HG02642 (cell line): Measurements from ENCODE around the gene ENTPD8.

Source experiments
- ATAC-seq: cut with Tn5 transposase; IDR thresholded peaks from one replicate; pipeline ENCODE4 v1.9.1; 2021; ENCODE audit warnings: mild to moderate bottlenecking; ENCODE audit not compliant: unreplicated experiment, poor library complexity

The ENTPD8 gene

DNA sequence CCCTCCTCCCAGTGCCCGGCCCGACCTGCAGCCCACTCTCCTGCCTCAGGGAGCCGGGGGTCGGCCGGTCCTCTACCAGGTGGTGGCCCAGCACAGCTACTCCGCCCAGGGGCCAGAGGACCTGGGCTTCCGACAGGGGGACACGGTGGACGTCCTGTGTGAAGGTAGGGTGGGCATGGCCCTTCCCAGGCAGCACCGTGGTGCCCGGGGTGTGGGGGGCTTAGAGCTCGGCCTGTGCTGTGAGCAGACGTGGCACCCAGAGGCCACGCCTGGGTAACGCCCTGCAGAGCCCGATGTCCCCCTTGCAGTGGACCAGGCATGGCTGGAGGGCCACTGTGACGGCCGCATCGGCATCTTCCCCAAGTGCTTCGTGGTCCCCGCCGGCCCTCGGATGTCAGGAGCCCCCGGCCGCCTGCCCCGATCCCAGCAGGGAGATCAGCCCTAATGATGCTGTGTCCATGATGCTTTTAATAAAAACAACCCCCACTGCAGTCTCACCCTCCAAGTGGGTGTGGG is 7.2 kb downstream of the ENTPD8 start:
- no peak for ATAC-seq

DNA sequence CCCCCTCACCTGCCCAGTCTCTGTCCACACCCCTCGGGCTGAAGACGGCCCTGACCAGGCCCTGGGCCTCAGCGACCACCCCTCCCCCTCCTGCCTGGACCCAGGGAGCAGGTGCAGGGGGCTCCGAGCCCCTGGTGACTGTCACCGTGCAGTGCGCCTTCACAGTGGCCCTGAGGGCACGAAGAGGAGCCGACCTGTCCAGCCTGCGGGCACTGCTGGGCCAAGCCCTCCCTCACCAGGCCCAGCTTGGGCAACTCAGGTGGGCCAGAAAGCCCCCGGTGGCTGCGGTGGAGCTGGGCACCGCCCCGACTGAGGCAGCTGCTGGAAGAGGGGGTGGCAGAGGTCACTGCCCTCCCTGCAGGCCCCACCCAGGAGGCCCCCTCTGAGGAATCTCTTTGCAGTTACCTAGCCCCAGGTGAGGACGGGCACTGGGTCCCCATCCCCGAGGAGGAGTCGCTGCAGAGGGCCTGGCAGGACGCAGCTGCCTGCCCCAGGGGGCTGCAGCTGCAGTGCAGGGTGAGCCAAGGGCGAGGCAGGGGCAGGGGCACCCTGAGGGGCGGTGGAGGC is 7.7 kb downstream of the ENTPD8 start:
- ATAC-seq = no peak

DNA sequence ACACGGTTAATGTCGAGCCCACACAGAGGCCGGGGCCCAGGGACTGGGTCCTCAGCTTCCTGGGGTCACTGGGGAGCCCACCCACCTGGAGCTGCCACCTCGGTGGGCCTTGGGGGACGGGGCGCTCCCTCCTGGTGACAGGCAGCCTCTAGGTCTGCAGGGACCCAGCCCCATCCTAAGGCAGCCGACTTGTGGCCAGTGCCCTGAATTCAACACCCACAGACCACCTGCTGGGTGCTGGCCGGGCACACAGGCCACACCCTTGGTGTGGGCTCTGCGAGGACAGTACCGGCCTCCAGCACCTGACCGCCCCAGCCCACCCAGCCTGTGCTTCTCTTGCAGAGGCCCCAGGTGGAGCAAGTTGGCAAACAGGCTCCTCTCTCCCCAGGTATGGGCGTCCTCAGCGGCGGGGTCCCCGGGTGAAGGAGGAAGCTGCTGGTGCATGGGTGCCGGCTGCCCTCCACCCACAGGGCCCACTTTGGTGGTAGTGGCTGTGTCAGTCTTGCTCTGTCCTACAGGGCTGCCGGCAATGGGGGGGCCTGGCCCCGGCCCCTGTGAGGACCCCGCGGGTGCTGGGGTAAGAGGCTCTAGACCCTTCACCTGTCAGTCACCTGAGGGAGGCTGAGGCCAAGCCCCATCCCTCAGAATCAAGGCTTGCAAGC is 8.3 kb downstream of the ENTPD8 start:
- ATAC-seq = no peak

DNA sequence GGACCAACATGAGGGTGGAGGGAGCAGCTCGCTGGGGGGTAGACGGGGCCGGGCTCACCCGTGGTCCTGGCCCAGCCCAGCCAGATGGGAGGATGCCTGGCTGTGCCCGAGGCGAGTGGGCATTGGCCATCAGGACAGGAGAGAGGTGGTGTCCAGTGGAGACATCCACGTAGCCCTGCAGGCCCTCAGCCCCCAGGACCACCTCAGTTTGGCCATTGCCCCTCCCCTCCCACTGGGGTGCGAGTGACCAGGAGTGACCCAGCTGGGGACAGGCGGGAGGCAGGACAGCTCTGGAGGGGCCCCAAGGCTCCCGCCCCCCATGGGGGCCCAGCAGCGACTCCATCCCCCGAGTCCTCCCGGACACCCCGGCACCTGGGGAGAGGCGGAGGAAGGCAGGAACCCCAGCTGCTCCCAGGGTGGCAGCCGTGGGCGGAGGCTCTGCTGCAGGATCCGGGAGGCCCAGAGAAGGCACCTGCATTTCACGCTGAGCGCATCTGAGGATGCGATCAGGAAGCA is 9.7 kb downstream of the ENTPD8 start:
- no peak for ATAC-seq

DNA sequence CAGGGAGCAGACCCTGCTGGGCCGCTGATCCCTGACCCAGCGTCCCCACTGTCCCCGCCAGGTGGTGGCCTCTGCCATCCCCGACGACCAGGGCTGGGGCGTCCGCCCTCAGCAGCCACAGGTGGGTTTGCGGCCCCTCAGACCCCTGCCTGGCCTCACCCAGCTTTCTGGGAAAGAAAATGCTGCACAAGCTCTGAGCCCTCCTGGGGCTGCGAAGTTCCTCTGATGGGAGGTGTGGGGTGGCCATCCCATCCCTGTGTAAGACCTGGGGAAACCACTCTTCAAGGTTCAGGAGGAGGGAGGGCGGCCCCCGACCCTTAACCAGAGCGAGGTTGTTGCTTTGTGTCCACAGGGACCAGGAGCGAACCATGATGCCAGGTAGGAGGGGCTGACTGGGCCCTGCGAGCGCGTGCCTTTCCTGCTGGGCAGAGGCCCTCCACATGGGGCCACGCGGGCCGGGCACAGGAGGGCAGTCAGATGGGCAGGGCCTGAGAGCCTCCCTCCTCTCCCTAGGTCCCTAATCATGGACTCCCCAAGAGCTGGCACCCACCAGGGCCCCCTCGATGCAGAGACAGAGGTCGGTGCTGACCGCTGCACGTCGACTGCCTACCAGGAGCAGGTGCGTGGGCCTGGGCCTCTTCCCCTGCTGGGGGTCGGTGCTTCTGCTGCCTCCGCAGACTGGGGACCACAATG is 10.3 kb downstream of the ENTPD8 start:
- ATAC-seq = no peak

DNA sequence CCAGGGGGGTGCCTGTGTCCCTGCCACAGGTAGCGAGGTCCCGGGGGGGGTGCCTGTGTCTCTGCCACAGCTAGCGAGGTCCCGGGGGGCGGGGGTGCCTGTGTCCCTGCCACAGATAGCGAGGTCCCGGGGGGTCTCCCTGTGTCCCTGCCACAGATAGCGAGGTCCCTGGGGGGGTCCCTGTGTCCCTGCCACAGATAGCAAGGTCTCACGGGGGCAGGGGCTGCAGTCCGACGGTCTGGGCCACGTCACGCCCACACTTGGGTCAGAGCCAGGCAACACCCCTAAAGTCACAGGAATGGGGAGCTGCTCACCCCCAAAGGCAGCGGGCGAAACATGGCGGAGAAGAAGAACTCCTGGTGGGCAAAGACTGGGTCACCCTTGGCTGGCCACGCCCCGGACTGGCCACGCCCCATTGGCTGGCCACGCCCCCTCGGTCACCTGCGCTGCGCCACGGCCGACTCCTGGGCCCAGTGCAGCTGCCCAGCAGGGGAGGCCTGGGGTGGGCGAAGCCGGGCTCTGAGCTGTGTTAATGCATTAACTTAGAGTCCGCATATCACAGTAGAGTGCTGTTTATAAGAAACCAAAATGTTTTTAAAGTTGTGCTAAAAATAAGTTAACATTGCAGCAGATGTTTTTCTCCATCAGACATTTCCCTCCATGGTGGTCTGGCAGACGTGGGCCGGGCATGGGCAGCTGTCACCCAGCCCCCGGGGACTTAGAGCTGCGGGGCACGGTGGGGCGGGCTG is 11.0 kb downstream of the ENTPD8 start:
- ATAC-seq = no peak

DNA sequence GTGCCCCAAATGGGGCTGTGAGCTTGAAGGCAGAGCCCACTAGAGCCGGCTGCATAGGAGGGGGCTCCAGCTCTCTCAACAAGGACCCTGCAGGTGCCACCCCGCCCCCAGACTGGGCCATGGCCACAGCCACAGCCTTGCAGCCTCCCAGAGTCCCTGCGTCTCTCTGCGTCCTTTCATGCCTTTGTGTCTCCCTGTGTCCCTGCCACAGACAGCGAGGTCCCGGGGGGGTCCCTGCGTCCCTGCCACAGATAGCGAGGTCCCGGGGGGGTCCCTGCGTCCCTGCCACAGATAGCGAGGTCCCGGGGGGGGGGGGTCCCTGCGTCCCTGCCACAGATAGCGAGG is 11.6 kb downstream of the ENTPD8 start:
- ATAC-seq = no peak

DNA sequence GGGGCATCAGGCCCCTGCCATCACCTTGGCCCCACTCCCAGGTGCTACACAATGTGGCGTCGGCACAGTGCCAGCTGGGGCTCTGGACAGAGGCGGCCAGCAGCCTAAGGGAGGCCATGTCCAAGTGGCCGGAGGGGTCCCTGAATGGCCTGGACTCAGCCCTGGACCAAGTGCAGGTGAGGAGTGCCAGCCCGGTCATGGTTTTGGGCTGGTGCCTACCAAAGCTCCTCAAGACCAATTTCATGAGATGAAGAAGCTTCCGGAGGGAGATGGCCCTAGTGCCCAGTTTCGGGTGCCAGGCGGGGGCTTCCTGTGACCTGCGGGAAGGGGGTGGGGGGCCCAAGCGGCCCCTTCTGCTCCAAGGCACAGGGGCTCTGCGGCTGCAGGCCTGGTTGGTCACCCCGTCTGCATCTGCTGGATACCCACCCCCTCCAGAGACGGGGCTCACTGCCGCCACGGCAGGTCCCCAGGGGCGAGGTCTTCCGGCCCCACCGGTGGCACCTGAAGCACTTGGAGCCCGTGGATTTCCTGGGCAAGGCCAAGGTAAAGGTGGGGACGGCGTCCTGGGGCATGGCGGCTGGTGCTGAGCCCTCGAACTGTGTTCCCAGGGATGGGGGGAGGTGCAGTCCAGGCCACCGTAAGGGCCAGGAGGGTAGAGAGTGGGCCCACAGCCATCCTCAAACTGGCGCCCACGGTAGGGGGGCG is 12.2 kb downstream of the ENTPD8 start:
- no peak for ATAC-seq

DNA sequence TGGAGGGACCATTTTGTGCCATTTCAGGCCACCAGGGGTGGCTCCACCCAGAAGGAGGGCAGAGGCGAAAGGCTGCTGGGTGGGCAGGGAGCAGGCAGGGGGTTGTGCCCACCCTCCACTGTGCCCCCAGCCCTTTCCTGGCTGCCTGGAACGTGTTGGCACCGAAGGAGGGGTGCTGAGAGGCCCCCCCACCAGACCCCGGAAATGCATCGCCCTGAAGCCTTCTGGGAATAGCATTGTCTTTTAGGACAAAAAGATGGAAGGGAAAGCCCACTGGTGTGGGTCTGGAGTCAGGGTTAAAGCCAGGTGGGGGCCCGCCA is 12.9 kb downstream of the ENTPD8 start:
- no peak for ATAC-seq

DNA sequence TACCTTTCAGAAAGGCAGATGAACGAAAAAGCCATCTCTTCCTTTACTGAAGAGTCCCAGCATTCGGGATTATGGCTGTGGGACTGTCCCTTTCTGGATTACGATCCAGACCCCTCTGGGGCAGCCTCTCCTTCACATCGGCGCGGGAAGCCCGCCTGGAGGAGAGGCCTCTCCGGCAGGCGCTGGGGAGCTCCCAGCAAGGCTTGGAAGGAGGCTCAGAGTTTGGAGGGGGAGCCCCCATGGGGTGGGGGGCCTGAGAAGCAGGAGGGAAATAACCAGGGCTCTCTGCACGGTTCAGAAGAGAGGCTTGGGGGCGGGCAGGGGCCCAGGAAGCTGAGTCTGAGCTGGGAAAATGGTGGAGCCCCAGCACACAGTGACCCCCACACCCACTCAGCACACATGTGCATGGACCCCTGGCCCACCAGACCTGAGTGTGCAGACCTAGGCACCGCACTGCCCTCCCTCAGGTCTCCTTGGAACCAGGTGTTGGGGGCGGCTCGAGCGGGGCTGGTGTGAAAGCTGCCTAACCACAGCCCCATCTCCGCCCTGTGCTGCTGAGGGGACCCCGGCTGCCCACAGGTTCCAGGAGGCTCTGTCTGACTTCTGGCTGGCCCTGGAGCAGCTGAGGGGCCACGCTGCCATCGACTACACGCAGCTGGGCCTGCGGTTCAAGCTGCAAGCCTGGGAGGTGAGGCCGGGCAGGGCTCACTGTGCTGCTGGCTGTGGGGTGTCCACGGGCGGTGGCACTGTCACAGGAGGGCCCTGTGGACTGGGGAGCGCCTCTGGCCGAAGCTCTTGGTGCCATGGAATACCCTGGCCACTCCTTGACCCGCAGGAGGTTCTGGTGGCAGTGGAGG is 13.5 kb downstream of the ENTPD8 start:
- ATAC-seq = no peak

DNA sequence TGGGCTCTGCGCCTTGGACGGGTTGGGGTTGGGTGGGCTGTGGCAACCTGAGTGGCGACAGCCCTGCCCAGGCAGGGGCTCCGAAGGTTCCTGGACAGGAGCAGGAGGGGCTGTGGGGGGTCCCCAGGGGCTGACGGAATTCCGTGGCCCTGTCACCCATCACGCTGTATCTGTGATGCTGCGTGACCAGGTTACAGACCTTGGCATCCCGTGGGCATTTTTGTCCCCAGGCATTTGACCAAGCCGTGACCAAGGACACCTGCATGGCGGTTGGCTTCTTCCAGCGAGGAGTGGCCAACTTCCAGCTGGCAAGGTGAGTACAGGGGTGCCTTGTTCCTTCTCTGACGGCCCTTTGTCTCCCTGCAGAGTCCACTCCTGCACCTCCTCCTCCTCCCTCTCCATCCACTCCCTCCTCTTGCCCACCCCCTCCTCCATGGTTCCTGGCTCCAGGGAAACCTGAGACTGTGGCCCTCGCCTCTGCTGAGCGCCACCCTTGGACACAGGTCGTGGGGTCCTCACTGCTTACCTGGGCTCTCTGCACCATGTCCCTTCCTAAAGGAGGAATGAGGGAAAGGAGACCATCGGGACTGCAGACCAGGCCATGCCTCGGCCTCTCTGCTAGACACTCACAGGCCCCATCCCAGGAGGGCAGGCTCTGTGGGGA is 15.0 kb downstream of the ENTPD8 start:
- ATAC-seq = no peak

DNA sequence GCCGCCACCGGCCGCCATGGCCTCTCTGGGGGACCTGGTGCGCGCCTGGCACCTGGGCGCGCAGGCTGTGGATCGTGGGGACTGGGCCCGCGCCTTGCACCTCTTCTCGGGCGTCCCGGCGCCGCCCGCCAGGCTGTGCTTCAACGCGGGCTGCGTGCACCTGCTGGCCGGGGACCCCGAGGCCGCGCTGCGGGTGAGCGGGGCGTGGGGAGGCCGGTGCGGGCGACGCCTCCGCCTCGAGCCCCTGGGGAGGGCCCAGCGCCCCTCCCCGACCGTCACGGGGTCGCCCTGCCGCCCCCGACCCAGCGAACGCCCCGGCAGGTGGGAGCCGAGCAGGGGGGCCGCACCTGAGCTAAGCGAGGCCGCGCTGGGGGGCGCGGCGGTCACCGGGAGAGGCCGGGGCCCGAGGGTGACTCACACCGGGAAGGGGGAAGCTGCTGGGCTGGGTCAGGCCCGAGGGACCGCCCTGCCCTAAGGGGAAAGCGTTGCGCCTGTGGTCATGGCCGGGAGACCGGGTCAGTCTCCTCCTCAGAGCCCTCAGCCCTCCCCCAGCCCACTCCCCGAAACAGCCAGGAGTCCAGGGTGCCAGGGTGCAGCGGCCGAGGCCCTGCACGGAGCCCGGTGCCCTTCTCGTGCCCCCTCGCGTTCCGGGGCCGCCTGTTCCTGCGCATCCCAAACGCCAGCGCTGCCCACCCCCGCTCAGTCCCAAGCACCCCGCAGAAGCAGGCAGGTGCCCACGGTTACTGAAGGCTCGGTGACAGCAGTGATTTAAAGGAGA is 17.5 kb downstream of the ENTPD8 start:
- peak; percentile 31 for ATAC-seq

DNA sequence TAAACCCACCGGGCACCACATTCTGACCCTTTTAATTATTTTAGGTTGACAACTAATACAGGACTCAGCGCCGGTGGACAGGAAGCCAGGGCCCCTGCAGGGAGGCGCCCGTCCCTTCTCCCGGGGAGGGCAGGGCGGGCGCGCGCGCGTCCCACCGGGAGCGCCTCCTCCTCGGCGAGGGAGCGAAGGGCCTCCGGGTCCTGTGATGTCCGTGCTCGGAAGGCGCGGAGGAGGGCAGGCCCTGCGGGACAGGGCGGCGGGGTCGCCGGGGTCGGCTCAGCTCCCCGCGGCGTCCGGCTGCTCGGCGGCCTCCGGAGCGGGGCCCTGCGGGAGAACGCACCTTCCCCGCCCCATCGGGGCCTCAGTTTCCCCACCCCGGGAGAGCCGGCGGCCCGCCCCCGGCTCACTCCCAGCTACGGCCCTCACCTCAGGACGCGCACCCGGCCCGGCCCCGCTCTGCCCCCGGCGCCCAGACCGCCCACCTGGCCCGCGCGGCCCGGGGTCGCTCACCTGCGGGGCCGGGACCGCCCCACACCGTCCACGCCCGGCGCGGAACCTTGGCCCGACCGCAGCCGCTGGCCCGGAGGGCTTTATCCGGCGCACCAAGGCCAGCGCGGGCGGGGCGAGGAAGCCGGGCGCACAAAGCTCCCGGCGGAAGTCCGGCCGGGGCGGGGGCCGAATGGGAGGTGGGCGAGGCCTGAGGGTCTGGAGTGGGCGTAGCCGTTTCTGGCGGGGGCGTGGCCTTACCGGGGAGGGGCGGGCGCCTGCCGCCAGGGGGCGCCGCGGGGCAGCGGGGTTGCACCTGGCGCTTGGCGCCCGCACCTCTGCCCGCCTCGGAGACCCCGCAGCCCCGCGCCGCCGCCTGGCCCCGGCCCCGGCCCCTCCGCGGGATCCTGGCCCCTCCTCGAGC is 18.3 kb downstream of the ENTPD8 start, which contains the start of the genes EXD3 and NOXA1:
Gene EXD3 (minus strand): TSS at position 559 of the 910 bp plus-strand sequence. CDS start 27,805 bp downstream, outside the sequence.
Gene NOXA1 (plus strand): TSS at position 790 of the 910 bp plus-strand sequence. CDS start 137 bp downstream, outside the sequence.
- peak; percentile 90 for ATAC-seq

DNA sequence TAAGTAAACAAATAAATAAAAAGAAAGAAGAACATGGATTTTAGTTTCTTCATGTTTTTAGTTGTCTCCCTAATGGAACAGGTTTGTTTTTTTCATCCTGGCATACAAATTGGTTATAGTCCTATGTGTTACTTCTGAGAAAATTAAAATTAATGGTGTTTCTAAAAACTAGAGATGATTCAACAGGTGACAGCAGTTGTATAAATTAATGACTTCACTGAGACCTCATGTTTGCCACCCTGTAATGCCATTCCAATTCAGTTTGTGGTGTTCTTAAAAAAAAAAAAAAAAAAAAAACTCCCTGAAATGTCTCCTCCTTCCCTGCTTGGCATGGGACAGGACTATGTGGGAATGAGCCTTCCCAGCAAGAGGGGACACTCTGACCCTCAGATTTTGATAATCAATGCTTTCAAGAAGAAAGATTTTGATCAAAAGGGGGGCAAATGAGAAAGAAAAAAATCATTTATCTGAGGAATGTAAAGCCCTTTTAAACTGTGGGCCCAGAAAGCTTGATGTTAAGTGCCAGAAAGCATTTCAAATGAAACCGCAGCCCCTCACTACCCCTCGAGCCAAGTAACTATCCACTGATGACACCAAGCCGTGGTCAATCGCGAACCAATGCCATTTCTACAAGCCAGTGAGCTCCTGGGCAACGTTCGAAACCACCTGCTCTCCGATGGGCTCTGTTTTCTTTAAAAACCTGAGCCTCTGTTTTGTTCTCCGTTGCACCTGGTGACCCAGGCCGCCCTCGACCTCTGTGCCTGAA is 19.1 kb downstream of the ENTPD8 start:
- ATAC-seq = no peak

DNA sequence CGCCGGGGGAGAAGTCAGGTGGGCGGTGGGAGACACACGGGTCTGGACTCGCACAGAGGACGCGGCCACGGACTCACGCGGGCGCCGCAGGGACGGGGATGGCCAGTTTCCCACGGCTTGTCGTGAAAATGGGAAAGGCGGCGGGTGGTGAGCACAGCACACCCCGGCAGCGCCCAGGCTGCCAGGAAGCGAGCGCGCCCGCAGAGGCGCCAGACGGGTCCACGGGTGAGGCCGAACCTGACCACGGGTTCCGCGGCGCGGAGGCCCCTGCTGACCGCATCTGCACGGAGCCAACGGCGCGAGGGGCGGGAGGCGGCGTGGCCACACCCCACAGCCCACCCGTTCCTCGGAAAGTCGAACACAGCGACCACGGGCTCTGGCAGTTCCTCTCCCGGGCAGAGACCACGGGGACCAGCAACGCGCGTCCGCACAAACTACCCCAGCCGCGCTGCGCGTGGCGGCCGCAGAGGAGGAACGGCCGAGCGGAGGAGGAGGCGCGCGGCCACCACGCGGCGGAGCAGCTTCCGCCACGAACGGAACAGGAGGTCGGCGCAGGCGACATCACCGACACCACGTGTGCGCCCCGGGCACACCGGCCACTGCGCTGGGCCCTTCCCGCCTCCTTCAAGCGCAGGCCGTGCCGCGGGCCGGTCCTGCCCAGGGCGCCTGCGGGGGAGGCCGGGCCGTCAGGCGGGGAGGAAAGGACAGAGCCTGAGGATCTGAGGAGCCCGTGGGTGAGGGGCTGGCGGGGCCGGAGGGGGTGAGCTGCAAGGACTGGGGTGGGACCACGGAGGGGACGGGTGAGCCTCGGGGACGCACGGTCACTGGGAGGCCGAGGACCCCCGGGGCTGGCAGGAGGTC is 23.8 kb downstream of the ENTPD8 start:
- no peak for ATAC-seq
